OCI-LY7 (cell line): Measurements from ENCODE around the gene CCDC141. TPM values are rescaled to one million over a fixed set of nuclear protein-coding genes. Genes with fewer than 3 reads are reported as not detected.

Experiments used
- BruUV-seq: library from RNA; stranded (reverse); fragments of 400-500 nt; replicated peaks from 2 replicates; lab custom pipeline; 2021; lab: Mats Ljungman, UMichigan
- CTCF ChIA-PET: fragments of 300-600 bp; sonication (Branson Sonifier 250); formaldehyde crosslinking; loops from one replicate; lab custom pipeline; 2022; ENCODE audit warnings: antibody characterized with exemption; ENCODE audit not compliant: unreplicated experiment; lab: Charles Lee
- POLR2A ChIA-PET: fragments of 300-600 bp; sonication (Branson Sonifier 250); formaldehyde crosslinking; loops from one replicate; lab custom pipeline; 2022; ENCODE audit warnings: antibody characterized with exemption; lab: Charles Lee
- DNase-seq: peaks from one replicate; pipeline ENCODE4 v3.0.0-alpha.2; 2015; ENCODE audit warnings: low spot score
- H2AFZ ChIP-seq: fragments of 200-600 bp; sonication (generic), shearing (Covaris generic); 2 replicates; pipeline ENCODE4 v1.6.1; 2014; ENCODE audit warnings: mild to moderate bottlenecking, antibody characterized with exemption, low read length, moderate library complexity
- H3K27ac ChIP-seq: fragments of 200-600 bp; sonication (generic); 2 replicates; pipeline ENCODE4 v1.5.1; 2014; ENCODE audit warnings: mixed run types, low read depth, mild to moderate bottlenecking, moderate library complexity, low read length, inconsistent platforms; ENCODE audit not compliant: poor library complexity, severe bottlenecking
- H3K36me3 ChIP-seq: fragments of 200-600 bp; sonication (generic); 2 replicates; pipeline ENCODE4 v1.6.1; 2014; ENCODE audit warnings: mild to moderate bottlenecking, antibody characterized with exemption, low read length, moderate library complexity, mixed read lengths; ENCODE audit not compliant: insufficient read depth
- H3K4me1 ChIP-seq: fragments of 200-600 bp; sonication (generic); 2 replicates; pipeline ENCODE4 v1.5.1; 2014; ENCODE audit warnings: mild to moderate bottlenecking, low read length; ENCODE audit not compliant: insufficient read depth, poor library complexity, severe bottlenecking
- H3K4me2 ChIP-seq: fragments of 200-600 bp; sonication (generic); 2 replicates; pipeline ENCODE4 v1.6.1; 2014; ENCODE audit warnings: mild to moderate bottlenecking, low read length
- H3K4me3 ChIP-seq: fragments of 200-600 bp; sonication (generic); 2 replicates; pipeline ENCODE4 v1.5.1; 2014; ENCODE audit warnings: mild to moderate bottlenecking, low read depth, low read length; ENCODE audit not compliant: poor library complexity, severe bottlenecking
- H3K79me2 ChIP-seq: fragments of 200-600 bp; sonication (generic); 2 replicates; pipeline ENCODE4 v1.6.1; 2016; ENCODE audit warnings: low read depth, mild to moderate bottlenecking, low read length, moderate library complexity, mixed read lengths; ENCODE audit not compliant: insufficient read depth
- H3K9me2 ChIP-seq: fragments of 200-600 bp; sonication (generic); 2 replicates; pipeline ENCODE4 v1.6.1; 2016; ENCODE audit warnings: mild to moderate bottlenecking, low read length, mixed read lengths; ENCODE audit not compliant: insufficient read depth
- H3K9me3 ChIP-seq: fragments of 200-600 bp; sonication (generic); 2 replicates; pipeline ENCODE4 v1.6.1; 2014; ENCODE audit warnings: mild to moderate bottlenecking, mixed run types, low read length, mixed read lengths
- H4K20me1 ChIP-seq: fragments of 200-600 bp; sonication (generic); 2 replicates; pipeline ENCODE4 v1.6.1; 2014; ENCODE audit warnings: mild to moderate bottlenecking, antibody characterized with exemption, low read length, moderate library complexity, mixed read lengths; ENCODE audit not compliant: insufficient read depth
- CTCF ChIP-seq: fragments of 200-600 bp; sonication (generic); conservative IDR thresholded peaks from 2 replicates; pipeline ENCODE4 v1.5.1; 2014; ENCODE audit warnings: mild to moderate bottlenecking, antibody characterized with exemption, low read length, moderate library complexity, mixed read lengths
- EZH2phosphoT487 ChIP-seq: fragments of 200-600 bp; sonication (generic); IDR thresholded peaks from 2 replicates; pipeline ENCODE4 v1.6.1; 2018; ENCODE audit warnings: low read depth, borderline replicate concordance, mild to moderate bottlenecking, mixed run types, antibody characterized with exemption, low read length, moderate library complexity, mixed read lengths
- intact Hi-C: fragments of 100-400 bp; cut with micrococcal nuclease; formaldehyde crosslinking; loops from one replicate; pipeline ENCODE4 v1.10.0; 2022; ENCODE audit not compliant: unreplicated experiment
- total RNA-seq, 2 experiments: library from RNA; depleted of rRNA in 1 of 2; stranded (reverse); fragments of >200 nt in 1 of 2; shearing (Covaris generic) in 1 of 2; gene quantifications; 2 replicates each; pipeline ENCODE4 v1.2.3, GENCODE V29; 2014 to 2022

The CCDC141 gene
- total RNA-seq, 2 experiments from 2014 or later, result 0.32 TPM; not detected in 1

GRCh38 chr2:178884440-178884839 lies 165.5 kb downstream of the CCDC141 start:
- H3K27ac ChIP-seq, result no peak overlapping the region
- no peak overlapping the region for H2AFZ ChIP-seq
- H3K79me2 ChIP-seq, result no peaks in the 10 kb centered on the region
- CTCF ChIA-PET, result no interaction called here
- no peak for DNase-seq
- H3K4me1 ChIP-seq, result no peaks in the 10 kb centered on the region
- H3K4me3 ChIP-seq, result no peak overlapping the region
- POLR2A ChIA-PET, result interaction anchor here (0.7 kb wide), 2 partner anchors 133 to 137 kb away, joined by 3 to 5 read pairs; no protein-coding TSS in a partner anchor
- H3K9me3 ChIP-seq, result no peaks in the 10 kb centered on the region
- H3K36me3 ChIP-seq, result no peaks in the 10 kb centered on the region
- TF ChIP-seq EZH2phosphoT487, result no peak
- TF ChIP-seq CTCF, result no peak
- H3K9me2 ChIP-seq, result no peaks in the 10 kb centered on the region
- intact Hi-C loops, result no loop called here
- H4K20me1 ChIP-seq, result no peaks in the 10 kb centered on the region
- BruUV-seq, result no TSS peak
- H3K4me2 ChIP-seq, result no peak overlapping the region

- no peak for TF ChIP-seq CTCF
- no peak for TF ChIP-seq EZH2phosphoT487
- POLR2A ChIA-PET, result interaction anchor here (0.6 to 1.4 kb wide), 4 partner anchors 32 to 1099 kb away, joined by 3 to 4 read pairs (median 3); no protein-coding TSS in a partner anchor
- Histone ChIP-seq H4K20me1 (no peaks in the 10 kb centered on the region), H3K9me2 (no peaks in the 10 kb centered on the region), H2AFZ (no peak overlapping the region), H3K36me3 (no peaks in the 10 kb centered on the region), H3K79me2 (no peaks in the 10 kb centered on the region), H3K4me1 (no peaks in the 10 kb centered on the region), H3K4me2 (no peak overlapping the region), H3K9me3 (no peaks in the 10 kb centered on the region), H3K4me3 (no peak overlapping the region), H3K27ac (no peak overlapping the region)
- CTCF ChIA-PET, result no interaction called here
- no peak for DNase-seq
- no TSS peak for BruUV-seq
- intact Hi-C loops, result no loop called here
These were observed 167.1 kb downstream of the CCDC141 start for GRCh38 chr2:178882666-178883440.

GRCh38 chr2:178881075-178881474 lies 168.9 kb downstream of the CCDC141 start:
- intact Hi-C loops, result no loop called here
- H3K4me3 ChIP-seq, result no peak overlapping the region
- no peaks in the 10 kb centered on the region for H3K79me2 ChIP-seq
- no peaks in the 10 kb centered on the region for H3K4me1 ChIP-seq
- CTCF ChIA-PET, result interaction anchor here (0.5 kb wide), 1 partner anchor 455 kb away, joined by 3 read pairs; no protein-coding TSS in a partner anchor
- TF ChIP-seq EZH2phosphoT487 (no peak), CTCF (no peak)
- no peak overlapping the region for H2AFZ ChIP-seq
- BruUV-seq, result no TSS peak
- no peaks in the 10 kb centered on the region for H3K9me3 ChIP-seq
- DNase-seq, result no peak
- POLR2A ChIA-PET, result interaction anchor here (0.7 to 1.2 kb wide), 2 partner anchors 9 to 21 kb away, joined by 3 to 6 read pairs; no protein-coding TSS in a partner anchor
- no peaks in the 10 kb centered on the region for H4K20me1 ChIP-seq
- no peaks in the 10 kb centered on the region for H3K9me2 ChIP-seq
- no peak overlapping the region for H3K4me2 ChIP-seq
- no peaks in the 10 kb centered on the region for H3K36me3 ChIP-seq
- no peak overlapping the region for H3K27ac ChIP-seq
